TTC549 (cell line): ENCODE results near the gene ZC3H7B.

Experiments used
- FAIRE-seq: peaks from 2 replicates; lab custom pipeline; 2012; peaks lifted over from hg19 to GRCh38; lab: Jason Lieb, UNC

The ZC3H7B gene

GRCh38 chr22:41332217-41332939 lies 31.1 kb downstream of the ZC3H7B start:
- no peak for FAIRE-seq

- FAIRE-seq: no peak
These were observed 32.5 kb downstream of the ZC3H7B start for GRCh38 chr22:41333806-41334205.

- no peak for FAIRE-seq
These were observed 32.9 kb downstream of the ZC3H7B start for GRCh38 chr22:41334215-41334614.

GRCh38 chr22:41334951-41335635 lies 33.8 kb downstream of the ZC3H7B start:
- no peak for FAIRE-seq

GRCh38 chr22:41338614-41339212 lies 37.4 kb downstream of the ZC3H7B start:
- no peak for FAIRE-seq

GRCh38 chr22:41339823-41340222 lies 38.5 kb downstream of the ZC3H7B start:
- no peak for FAIRE-seq

- FAIRE-seq: no peak
These were observed 39.0 kb downstream of the ZC3H7B start for GRCh38 chr22:41340357-41340756.

GRCh38 chr22:41341012-41341411 lies 39.7 kb downstream of the ZC3H7B start:
- no peak for FAIRE-seq

GRCh38 chr22:41341990-41342389 lies 40.7 kb downstream of the ZC3H7B start:
- FAIRE-seq: no peak

- no peak for FAIRE-seq
These were observed 42.0 kb downstream of the ZC3H7B start for GRCh38 chr22:41343300-41343699.

- FAIRE-seq: no peak
These were observed 42.4 kb downstream of the ZC3H7B start for GRCh38 chr22:41343717-41344116.

- no peak for FAIRE-seq
These were observed 43.0 kb downstream of the ZC3H7B start for GRCh38 chr22:41344189-41344788.

- no peak for FAIRE-seq
These were observed 44.5 kb downstream of the ZC3H7B start for GRCh38 chr22:41345807-41346335.

- FAIRE-seq: no peak
These were observed 45.9 kb downstream of the ZC3H7B start for GRCh38 chr22:41347066-41347859.

- FAIRE-seq: no peak
These were observed 47.7 kb downstream of the ZC3H7B start for GRCh38 chr22:41348964-41349484.

- FAIRE-seq: no peak
These were observed 48.8 kb downstream of the ZC3H7B start for GRCh38 chr22:41350087-41350486.

GRCh38 chr22:41351011-41351410 lies 49.7 kb downstream of the ZC3H7B start:
- FAIRE-seq: no peak

GRCh38 chr22:41352058-41352457 lies 50.7 kb downstream of the ZC3H7B start:
- FAIRE-seq: no peak

- FAIRE-seq: no peak
These were observed 52.7 kb downstream of the ZC3H7B start for GRCh38 chr22:41353862-41354575.

- FAIRE-seq: no peak
These were observed 53.7 kb downstream of the ZC3H7B start for GRCh38 chr22:41354979-41355378.

- FAIRE-seq: no peak
These were observed 54.6 kb downstream of the ZC3H7B start for GRCh38 chr22:41355895-41356294.
